GM12892 (cell line): ENCODE results near the gene CBX6.

Experiments
- DNase-seq: peaks from one replicate; pipeline ENCODE4 v3.0.0; 2011; ENCODE audit not compliant: insufficient read length
- FAIRE-seq: peaks from 2 replicates; lab custom pipeline; 2011; peaks lifted over from hg19 to GRCh38; lab: Jason Lieb, UNC
- POLR2A ChIP-seq: IDR thresholded peaks from 2 replicates; pipeline ENCODE4 v1.6.1; 2011; ENCODE audit warnings: low read depth, low read length, control low read depth
- POLR2AphosphoS5 ChIP-seq: IDR thresholded peaks from 2 replicates; pipeline ENCODE4 v1.6.1; 2011; ENCODE audit warnings: low read depth, low read length, control low read depth
- TAF1 ChIP-seq: IDR thresholded peaks from 2 replicates; pipeline ENCODE4 v1.6.1; 2011; ENCODE audit warnings: low read depth, mild to moderate bottlenecking, control low read depth, low read length, borderline replicate concordance

CBX6 gene

GRCh38 chr22:38823076-38823475, 48.9 kb downstream of the CBX6 start:
- no peak for DNase-seq
- no peak for FAIRE-seq
- TF ChIP-seq POLR2A (no peak), TAF1 (no peak), POLR2AphosphoS5 (no peak)

DNA sequence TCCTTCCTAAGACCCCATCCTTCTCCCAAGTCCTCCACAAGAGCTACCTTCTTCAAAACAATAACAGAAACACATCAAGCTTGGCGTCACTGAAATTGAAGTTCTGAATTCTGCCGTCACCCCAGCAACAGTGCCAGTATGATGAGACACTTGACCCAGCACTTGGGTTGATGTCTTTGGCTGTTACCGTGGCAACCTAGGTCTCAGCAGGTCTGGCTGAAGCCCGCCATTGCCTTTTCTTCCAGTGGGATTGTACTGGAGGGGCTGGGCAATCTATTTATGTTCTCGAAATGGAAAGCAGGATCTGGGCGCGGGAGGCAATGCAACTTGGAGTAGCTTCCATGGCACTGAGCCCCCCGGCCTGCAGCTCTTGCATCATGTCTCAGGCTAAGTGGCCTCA, 52.0 kb downstream of the CBX6 start:
- TF ChIP-seq POLR2AphosphoS5: no peak
- TF ChIP-seq POLR2A: no peak
- TF ChIP-seq TAF1: no peak
- DNase-seq: no peak
- FAIRE-seq: no peak

- TF ChIP-seq POLR2AphosphoS5: no peak
- no peak for TF ChIP-seq TAF1
- TF ChIP-seq POLR2A: no peak
- FAIRE-seq (no peak), DNase-seq (no peak)
These were observed 52.6 kb downstream of the CBX6 start for GRCh38 chr22:38819387-38819940.

- no peak for TF ChIP-seq POLR2A
- no peak for TF ChIP-seq POLR2AphosphoS5
- no peak for FAIRE-seq
These were observed 54.8 kb downstream of the CBX6 start for GRCh38 chr22:38817196-38817595.

DNA sequence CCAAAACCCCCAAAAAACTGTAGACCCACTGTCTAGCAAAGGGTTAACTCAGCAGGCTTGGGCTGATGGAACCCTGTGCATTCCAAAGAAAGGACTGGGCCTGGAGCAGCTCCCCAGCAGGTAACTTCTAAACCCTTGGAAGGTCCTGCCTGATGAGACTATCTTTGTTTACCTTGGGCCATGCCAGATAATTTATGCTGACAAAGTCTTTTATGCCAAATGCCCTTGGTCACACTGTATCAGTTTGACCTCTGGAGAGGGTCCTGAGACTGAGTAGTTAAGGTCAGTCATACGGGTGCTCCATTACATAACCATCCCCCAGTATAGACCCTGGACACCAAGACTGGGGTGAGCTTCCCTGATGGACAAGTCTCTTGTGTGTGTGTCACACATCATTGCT, 56.2 kb downstream of the CBX6 start:
- TF ChIP-seq TAF1 (no peak), POLR2AphosphoS5 (no peak), POLR2A (no peak)
- FAIRE-seq: no peak
- no peak for DNase-seq

More at GRCh38 chr22:38817196-38817595, 54.8 kb downstream of the CBX6 start:
- no peak for DNase-seq
